NCI-H446 (cell line): Measurements from ENCODE around the gene EXOC4.

Experiments used
- DNase-seq, 2 experiments: peaks; one replicate each; lab custom pipeline; 2025; lab: John Stamatoyannopoulos, UW

The EXOC4 gene

GRCh38 chr7:133672866-133673265 lies 420.0 kb downstream of the EXOC4 start:
- no peak for DNase-seq

DNA sequence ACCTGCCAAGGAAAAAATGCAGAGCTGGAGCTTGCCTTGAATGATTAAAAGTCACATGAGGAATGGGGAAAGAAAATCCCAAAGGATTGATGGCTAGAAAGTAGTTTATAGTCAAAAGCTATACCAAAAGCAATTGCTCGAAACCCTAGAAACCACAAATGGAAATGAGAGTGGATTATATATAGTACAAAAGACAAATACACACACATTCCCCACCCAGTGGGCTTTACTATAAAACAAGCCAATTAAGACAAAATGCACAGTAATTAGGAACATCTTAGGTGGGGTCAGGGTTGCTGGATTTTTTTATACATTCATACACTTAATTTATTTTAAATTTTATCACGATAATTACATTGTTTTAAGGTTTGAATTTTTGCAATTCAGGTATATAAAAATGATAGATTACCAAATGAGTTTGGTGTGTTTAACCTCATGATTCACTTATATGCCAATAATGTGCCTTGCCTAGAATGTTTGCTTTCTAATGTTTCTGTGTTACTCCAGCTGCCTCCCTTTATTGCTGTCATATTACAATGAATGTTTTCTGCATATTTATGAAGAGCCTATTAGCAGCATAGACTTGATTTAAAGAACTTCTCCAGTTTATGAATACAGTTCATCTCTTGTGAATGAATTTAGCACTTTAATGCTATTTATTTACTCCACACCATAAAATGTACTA lies 421.3 kb downstream of the EXOC4 start:
- no peak for DNase-seq

- DNase-seq: no peak
These were observed 422.8 kb downstream of the EXOC4 start for GRCh38 chr7:133675510-133676218.

GRCh38 chr7:133676805-133677370 lies 424.0 kb downstream of the EXOC4 start:
- no peak for DNase-seq

DNA sequence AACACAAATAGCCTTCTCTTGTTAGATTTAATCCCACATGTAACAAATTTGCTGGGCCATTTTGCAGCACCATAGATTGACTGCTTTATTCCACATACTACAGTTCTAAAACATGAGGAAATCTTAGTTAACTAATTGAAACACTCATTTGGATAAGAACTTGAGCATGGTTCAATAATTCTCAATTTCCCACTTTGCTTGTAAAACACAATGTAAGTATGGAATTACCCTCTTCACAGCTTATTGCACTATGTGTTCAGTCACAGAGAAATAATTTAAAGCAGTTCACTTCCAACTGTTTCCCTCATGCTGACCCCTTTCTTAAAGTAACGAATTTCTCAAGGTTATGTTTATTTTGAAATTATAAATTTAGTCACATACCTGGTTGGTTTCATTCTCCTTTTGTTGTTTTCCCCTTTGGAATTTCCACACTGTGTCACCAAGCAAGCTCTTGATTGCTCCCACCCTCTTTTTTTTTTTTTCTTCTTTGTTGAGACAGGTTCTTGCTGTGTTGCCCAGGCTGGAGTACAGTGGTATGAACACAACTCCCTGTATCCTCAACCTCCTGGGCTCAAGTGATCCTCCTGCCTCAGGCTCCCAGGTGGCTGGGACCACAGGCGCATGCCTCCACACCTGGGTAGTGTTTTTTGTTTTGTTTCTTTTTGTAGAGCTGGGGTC lies 425.4 kb downstream of the EXOC4 start:
- peak; percentile 2 to 10 for DNase-seq

GRCh38 chr7:133679977-133680376 lies 427.1 kb downstream of the EXOC4 start:
- no peak for DNase-seq

DNA sequence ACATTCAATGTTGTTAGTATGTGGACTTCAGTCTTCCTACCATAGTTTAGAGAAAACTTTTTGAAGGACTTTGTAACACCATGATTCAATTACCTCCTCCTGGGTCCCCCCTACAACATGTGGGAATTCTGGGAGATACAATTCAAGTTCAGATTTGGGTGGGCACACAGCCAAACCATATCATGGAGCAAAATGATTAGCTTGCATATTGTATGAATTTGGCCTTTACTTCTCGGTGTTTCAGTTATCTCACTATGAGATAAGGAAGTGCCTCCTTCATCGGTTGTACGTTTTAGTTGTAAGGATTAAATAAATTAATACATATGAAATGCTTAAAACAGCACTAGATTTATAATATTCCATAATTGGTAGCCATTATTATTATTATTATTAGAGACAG lies 428.7 kb downstream of the EXOC4 start:
- DNase-seq: no peak

GRCh38 chr7:133682364-133683181 lies 429.7 kb downstream of the EXOC4 start:
- DNase-seq: no peak

DNA sequence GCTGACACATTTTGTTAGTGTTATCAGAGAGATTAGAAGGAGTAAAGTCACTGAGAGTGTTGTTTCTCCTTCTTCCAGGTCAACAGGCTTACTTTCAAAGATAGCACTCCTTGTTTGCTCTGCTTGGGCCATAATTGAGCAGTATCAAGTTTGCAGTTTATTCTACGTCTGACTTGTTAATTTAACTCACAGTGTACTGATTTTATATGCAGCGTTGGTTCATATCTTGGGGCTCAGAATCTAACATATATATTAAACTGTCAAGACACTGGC lies 430.2 kb downstream of the EXOC4 start:
- DNase-seq: no peak

GRCh38 chr7:133688483-133689239 lies 435.8 kb downstream of the EXOC4 start:
- no peak for DNase-seq

GRCh38 chr7:133690740-133691139 lies 437.9 kb downstream of the EXOC4 start:
- no peak for DNase-seq

DNA sequence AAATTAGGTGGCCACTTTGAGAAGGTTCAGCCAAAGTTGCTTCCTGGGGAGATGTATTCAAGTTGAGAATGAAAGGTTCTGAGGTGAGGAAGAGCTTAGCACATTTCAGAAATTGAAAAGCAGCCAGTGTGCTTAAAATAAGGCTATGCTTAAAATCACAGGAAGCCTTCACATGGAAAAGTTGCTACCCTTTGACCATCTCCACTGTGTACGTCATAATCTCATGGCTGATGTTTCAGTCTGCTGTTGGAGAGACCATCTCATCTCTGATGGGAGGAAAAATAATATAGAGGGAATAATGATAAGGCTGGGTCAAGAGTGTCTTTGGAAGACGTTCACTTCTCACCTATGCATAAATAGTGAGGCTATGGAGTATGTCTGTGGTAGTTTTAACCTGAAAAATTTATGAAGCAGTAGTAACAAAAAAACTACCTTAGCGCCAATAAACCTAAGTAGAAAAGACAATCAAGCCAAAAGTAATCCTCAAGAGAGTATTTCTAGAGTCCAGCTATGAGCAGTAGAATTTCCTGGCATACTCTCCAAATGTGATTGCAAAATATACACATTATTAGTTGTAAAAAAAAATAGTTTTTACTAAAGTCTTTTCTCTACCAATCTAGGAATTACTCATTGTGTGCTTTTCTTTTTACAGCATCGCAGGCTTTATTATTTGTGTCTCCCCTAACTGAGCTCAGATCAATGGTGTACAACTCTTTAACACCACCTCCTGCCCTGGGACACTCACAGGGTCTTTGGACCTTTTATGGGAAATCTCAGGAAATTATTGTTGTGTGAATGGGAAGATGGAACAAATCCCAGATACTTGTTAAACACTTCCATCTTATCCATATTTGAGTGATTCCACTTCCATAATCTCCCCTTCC lies 439.1 kb downstream of the EXOC4 start:
- no peak for DNase-seq

DNA sequence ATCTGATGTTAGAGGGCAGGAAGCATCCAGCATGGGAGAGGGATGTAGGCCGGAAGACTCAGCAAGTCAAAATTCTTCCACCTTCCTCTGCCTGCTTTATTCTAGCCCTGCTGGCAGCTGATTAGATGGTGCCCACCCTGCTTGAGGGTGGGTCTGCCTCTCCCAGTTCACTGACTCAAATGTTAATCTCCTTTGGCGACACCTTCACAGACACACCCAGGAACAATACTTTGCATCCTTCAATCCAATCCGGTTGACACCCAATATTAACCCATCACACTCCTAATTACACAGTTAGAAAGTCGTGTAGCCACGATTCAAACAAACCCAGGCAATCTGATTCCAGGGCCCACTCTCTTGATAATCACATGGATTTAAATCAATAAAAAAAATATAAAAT lies 440.4 kb downstream of the EXOC4 start:
- DNase-seq: no peak

DNA sequence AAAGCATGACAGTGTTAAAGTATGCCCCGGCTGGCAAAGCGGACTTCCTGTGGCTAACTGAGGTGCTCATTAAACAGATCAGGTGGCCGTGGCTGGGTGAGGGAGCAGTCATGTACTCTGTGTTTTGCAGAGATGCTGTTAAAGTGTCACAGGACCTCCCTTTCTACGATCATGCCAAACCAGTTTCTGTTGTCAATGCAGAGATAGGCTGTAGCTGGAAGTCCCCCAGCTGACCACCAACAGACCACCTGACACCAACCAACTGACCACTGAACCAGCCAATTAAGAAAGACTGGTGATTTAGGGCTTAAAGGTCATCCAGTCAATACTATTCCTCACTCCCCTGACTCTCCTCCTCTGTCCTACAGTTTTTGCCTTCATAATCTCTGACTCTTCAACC lies 443.2 kb downstream of the EXOC4 start:
- DNase-seq: no peak

DNA sequence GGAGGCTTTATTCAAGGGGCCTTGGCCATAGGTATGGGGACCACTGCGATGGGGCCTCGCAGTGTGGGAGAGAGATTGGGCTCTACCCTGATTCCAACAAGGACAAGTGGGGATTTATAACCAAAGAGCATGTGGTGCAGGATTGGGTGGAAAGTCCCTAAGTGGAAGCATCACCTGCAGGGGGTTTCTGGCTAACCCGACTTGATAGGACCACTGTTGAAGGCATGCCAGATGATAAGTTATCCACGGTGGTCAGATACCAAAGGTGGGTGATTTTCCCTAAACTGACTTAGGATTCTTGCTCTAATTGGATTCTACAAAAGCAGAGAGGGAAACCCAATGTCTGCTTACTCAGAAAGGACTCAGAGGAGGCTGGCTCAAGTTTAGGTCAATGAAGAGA lies 444.7 kb downstream of the EXOC4 start:
- DNase-seq: no peak

DNA sequence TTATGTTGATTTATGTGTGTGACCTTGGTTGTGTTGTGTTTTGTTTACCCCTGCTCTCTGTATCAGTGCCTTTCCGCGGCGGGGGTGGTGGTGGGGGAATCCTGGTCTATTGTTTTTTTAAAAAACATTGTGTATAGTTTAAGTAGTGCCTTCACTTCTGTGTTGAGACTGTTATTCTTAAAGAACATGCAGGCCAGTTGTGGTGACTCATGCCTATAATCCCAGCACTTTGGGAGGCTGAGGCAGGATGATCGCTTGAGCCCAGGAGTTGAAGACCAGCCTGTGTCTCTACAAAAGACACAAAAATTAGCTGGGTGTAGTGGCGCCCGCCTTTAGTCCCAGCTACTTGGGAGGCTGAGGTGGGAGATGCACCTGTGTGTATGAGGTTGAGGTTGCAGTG lies 445.2 kb downstream of the EXOC4 start:
- no peak for DNase-seq

GRCh38 chr7:133699386-133699785 lies 446.5 kb downstream of the EXOC4 start:
- DNase-seq: no peak

DNA sequence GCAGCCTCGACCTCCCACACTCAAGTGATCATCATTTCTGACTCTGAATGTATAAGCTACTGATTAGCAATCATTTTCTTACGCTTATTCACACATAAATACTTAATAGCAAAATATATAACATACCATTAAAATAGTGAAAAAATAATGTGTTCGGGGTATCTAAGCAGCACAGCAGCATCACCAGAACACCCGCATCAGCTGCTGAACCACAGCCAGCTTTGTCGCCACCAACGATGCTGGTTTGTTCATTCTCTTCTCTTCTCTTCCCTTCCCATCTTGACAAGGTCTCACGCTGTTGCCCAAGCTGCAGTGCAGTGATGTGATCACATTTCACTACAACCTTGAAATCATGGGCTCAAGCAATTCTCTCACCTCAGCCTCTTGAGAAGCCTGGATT lies 449.2 kb downstream of the EXOC4 start:
- no peak for DNase-seq

GRCh38 chr7:133702960-133703359 lies 450.1 kb downstream of the EXOC4 start:
- DNase-seq: no peak

- DNase-seq: no peak
These were observed 450.7 kb downstream of the EXOC4 start for GRCh38 chr7:133703547-133703946.

- no peak for DNase-seq
These were observed 451.6 kb downstream of the EXOC4 start for GRCh38 chr7:133704453-133704852.
